ENCODE data around the gene TLL1. TPM values are rescaled to one million over a fixed set of nuclear protein-coding genes. Genes with fewer than 3 reads are reported as not detected.

TLL1 gene
- total and polyA plus RNA-seq, 7 donors = 0.60 to 7.5 (median 4.8) TPM; not detected in 1

GRCh38 chr4:165953181-165953580 is 80.1 kb downstream of the TLL1 start:
- intact Hi-C loops (cut with DNase I) = no loop called here
- Histone ChIP-seq H3K4me3 (no peak overlapping the region), H3K9me3 (no peaks in the 10 kb centered on the region), H3K36me3 (no peaks in the 10 kb centered on the region), H3K4me1 (no peaks in the 10 kb centered on the region), H3K27me3 (no peaks in the 10 kb centered on the region), H3K27ac (no peak overlapping the region)
- no peak for TF ChIP-seq POLR2A (IDR thresholded peaks at IDR 0.05)
- no peak for TF ChIP-seq POLR2AphosphoS5 (IDR thresholded peaks at IDR 0.05)
- TF ChIP-seq EP300 (IDR thresholded peaks at IDR 0.05) = no peak
- TF ChIP-seq CTCF (IDR thresholded peaks at IDR 0.05) = no peak
- 58 to 74% methylated on average over 4 of the region's 4 CpGs for WGBS, 2 donors
- DNase-seq = no peak

- no peak overlapping the region for H3K27ac ChIP-seq
- intact Hi-C loops (cut with DNase I) = no loop called here
- no peaks in the 10 kb centered on the region for H3K9me3 ChIP-seq
- H3K36me3 ChIP-seq = no peaks in the 10 kb centered on the region
- 85 to 87% methylated on average over 2 of the region's 2 CpGs for WGBS, 2 donors
- no peaks in the 10 kb centered on the region for H3K27me3 ChIP-seq
- no peak for DNase-seq
- H3K4me1 ChIP-seq = no peaks in the 10 kb centered on the region
- H3K4me3 ChIP-seq = no peak overlapping the region
- no peak for TF ChIP-seq EP300 (IDR thresholded peaks at IDR 0.05)
- no peak for TF ChIP-seq CTCF (IDR thresholded peaks at IDR 0.05)
- TF ChIP-seq POLR2A (IDR thresholded peaks at IDR 0.05) = no peak
- no peak for TF ChIP-seq POLR2AphosphoS5 (IDR thresholded peaks at IDR 0.05)
Observed at GRCh38 chr4:165963621-165964020, 90.6 kb downstream of the TLL1 start.

GRCh38 chr4:165964591-165964990 is 91.6 kb downstream of the TLL1 start:
- Histone ChIP-seq H3K9me3 (no peaks in the 10 kb centered on the region), H3K36me3 (no peaks in the 10 kb centered on the region), H3K27me3 (no peaks in the 10 kb centered on the region), H3K4me3 (no peak overlapping the region), H3K27ac (no peak overlapping the region), H3K4me1 (no peaks in the 10 kb centered on the region)
- 90 to 92% methylated on average over 5 of the region's 5 CpGs for WGBS, 2 donors
- DNase-seq = no peak
- TF ChIP-seq CTCF (IDR thresholded peaks at IDR 0.05) (no peak), POLR2AphosphoS5 (IDR thresholded peaks at IDR 0.05) (no peak), POLR2A (IDR thresholded peaks at IDR 0.05) (no peak), EP300 (IDR thresholded peaks at IDR 0.05) (no peak)
- intact Hi-C loops (cut with DNase I) = no loop called here

GRCh38 chr4:165965503-165965902 is 92.5 kb downstream of the TLL1 start:
- H3K4me1 ChIP-seq = no peaks in the 10 kb centered on the region
- no peaks in the 10 kb centered on the region for H3K27me3 ChIP-seq
- no peaks in the 10 kb centered on the region for H3K9me3 ChIP-seq
- 73 to 83% methylated on average over 2 of the region's 2 CpGs for WGBS, 2 donors
- no peak for DNase-seq
- H3K36me3 ChIP-seq = no peaks in the 10 kb centered on the region
- no peak overlapping the region for H3K27ac ChIP-seq
- intact Hi-C loops (cut with DNase I) = no loop called here
- no peak overlapping the region for H3K4me3 ChIP-seq
- TF ChIP-seq EP300 (IDR thresholded peaks at IDR 0.05) = no peak
- TF ChIP-seq POLR2AphosphoS5 (IDR thresholded peaks at IDR 0.05) = no peak
- no peak for TF ChIP-seq CTCF (IDR thresholded peaks at IDR 0.05)
- TF ChIP-seq POLR2A (IDR thresholded peaks at IDR 0.05) = no peak

GRCh38 chr4:165966833-165967232 is 93.8 kb downstream of the TLL1 start:
- Histone ChIP-seq H3K4me1 (no peaks in the 10 kb centered on the region), H3K36me3 (no peaks in the 10 kb centered on the region), H3K9me3 (no peaks in the 10 kb centered on the region), H3K4me3 (no peak overlapping the region), H3K27me3 (no peaks in the 10 kb centered on the region), H3K27ac (no peak overlapping the region)
- 89 to 91% methylated on average over 8 of the region's 8 CpGs for WGBS, 2 donors
- intact Hi-C loops (cut with DNase I) = no loop called here
- TF ChIP-seq EP300 (IDR thresholded peaks at IDR 0.05) (no peak), CTCF (IDR thresholded peaks at IDR 0.05) (no peak), POLR2A (IDR thresholded peaks at IDR 0.05) (no peak), POLR2AphosphoS5 (IDR thresholded peaks at IDR 0.05) (no peak)
- DNase-seq = no peak
